Heart right ventricle (tissue), 16 donors: Measurements from ENCODE around the gene MAP7D3. TPM values are rescaled to one million over a fixed set of nuclear protein-coding genes. Genes with fewer than 3 reads are reported as not detected.

Experiments
- ATAC-seq, 8 donors: fragments of 200-7000 bp; cut with Tn5 transposase; one replicate each; pipeline ENCODE4 v1.9.1; 2020; ENCODE audit warnings: mild to moderate bottlenecking in 8 of 8, moderate library complexity in 8 of 8, moderate number of reproducible peaks in 1 of 8
- DNase-seq, 2 donors: peaks; one replicate each; pipeline ENCODE4 v3.0.0-alpha.2; 2020
- H3K27ac ChIP-seq, 10 donors: fragments of 200-600 bp; sonication (generic) in 2 of 10; one replicate each; pipeline versions ENCODE4 v1.5.0 to v1.8.0; 2020 to 2022; ENCODE audit warnings: mild to moderate bottlenecking in 3 of 10
- H3K27me3 ChIP-seq, 7 donors: fragments of 200-600 bp; one replicate each; pipeline ENCODE4 v1.8.0; 2021 to 2022; ENCODE audit warnings: mild to moderate bottlenecking in 2 of 7
- H3K36me3 ChIP-seq, 9 donors: fragments of 200-600 bp; sonication (generic) in 1 of 9; one replicate each; pipeline versions ENCODE4 v1.5.0 to v1.8.0; 2020 to 2022; ENCODE audit warnings: mild to moderate bottlenecking in 2 of 9
- H3K4me1 ChIP-seq, 9 donors: fragments of 200-600 bp; sonication (generic) in 1 of 9; one replicate each; pipeline versions ENCODE4 v1.5.0 to v1.8.0; 2020 to 2022; ENCODE audit warnings: mild to moderate bottlenecking in 4 of 9
- H3K4me3 ChIP-seq, 10 donors: fragments of 200-600 bp; sonication (generic) in 2 of 10; one replicate each; pipeline versions ENCODE4 v1.5.0 to v1.8.0; 2020 to 2022; ENCODE audit warnings: mild to moderate bottlenecking in 7 of 10, moderate library complexity in 2 of 10
- H3K9me3 ChIP-seq, 11 donors: fragments of 200-600 bp in 10 of 11; sonication (generic) in 2 of 11; one replicate each; pipeline versions ENCODE4 v1.5.0 to v1.8.0; 2013 to 2022; ENCODE audit warnings: mild to moderate bottlenecking in 2 of 11, control low read depth in 1 of 11, moderate library complexity in 1 of 11
- CTCF ChIP-seq, 9 donors: fragments of 200-600 bp; sonication (generic) in 2 of 9; IDR thresholded peaks; one replicate each; pipeline versions ENCODE4 v1.5.0 to v1.8.0; 2021 to 2022; ENCODE audit warnings: antibody characterized with exemption in 9 of 9, mild to moderate bottlenecking in 5 of 9, moderate library complexity in 1 of 9
- WGBS, 2 donors: extraction: QIAGEN DNeasy Blood & Tissue Kit; methylation state at CpG; one replicate each; pipeline ENCODE4 v1.1.7; 2013; ENCODE audit warnings: inconsistent platforms in 1 of 2; 5-methylcytosine and 5-hydroxymethylcytosine counted together
- intact Hi-C, 10 donors: fragments of 100-400 bp; cut with DNase I; formaldehyde crosslinking; loops; one replicate each; pipeline versions ENCODE4 v1.11.1 to v1.14.2; 2022
- polyA plus RNA-seq, 2 donors: library from polyadenylated mRNA; stranded (reverse); fragments of 200-250 nt; gene quantifications; one replicate each; pipeline ENCODE4 v1.2.3, GENCODE V29; 2013
- total RNA-seq, 10 donors: library from RNA; stranded (reverse); fragmentation: NEBNext Ultra II Directional in 3 of 10; extraction: Animal tissue kit (Norgen Biotek cat#: 25700) in 3 of 10; gene quantifications; one replicate each; pipeline versions ENCODE4 v1.2.1 to v1.2.4, GENCODE V29; 2021 to 2023
- donor health status: Arrhythmogenic right ventricular cardiomyopathy.
- donor health status: ischemic (EF 13 %, LVEDD 7.1; RV severe dilation, severe dysfunction).
- donor health status: healthy with polysubstance abuse.
- donor health status: DM: no; HTN: yes; CAD: no.
- donor health status: DM: no; HTN: no; CAD: no.
- donor health status: ischemic (EF 25% LVEDD 6.9; RV normal size, moderate dysfunction).
- donor health status: ischemic (EF 25% LVEDD 5.7; RV mildly dilated, moderate dysfunction).
- donor health status: healthy.
- donor health status: DM: yes; HTN: yes; CAD: no.
- donor health status: Ischemic cardiomyopathy.
- donor health status: ischemic (EF 35%, LVEDD 5.7; RV mildly dilated, moderate dysfunction).
- donor health status: nonischemic (EF 11% LVEDD 7.7; RV severe dilation, severe dysfunction).
- donor health status: DM: yes; HTN: yes; CAD: no.
- donor health status: PGD.
- donor health status: ischemic (EF 29% LVEDD 5.4; RV normal size, mild dysfunction).
- donor health status: nonischemic (EF 23%, LVEDD 6.1; RV moderate dilation, normal function).

MAP7D3 gene
- total and polyA plus RNA-seq, 12 donors: 8.1 to 16.2 (median 14.0) TPM

GRCh38 chrX:136259543-136259942 is 8.3 kb upstream of the MAP7D3 start:
- peak overlapping the region in 8 of 10 donors; percentile 16 to 62 (median 55) for H3K27ac ChIP-seq
- peaks cover 0 to 27% (median 6%) of the 10 kb centered on the region in 9 donors for H3K4me1 ChIP-seq
- no peak for DNase-seq
- WGBS, 2 donors: 26 to 49% methylated on average over 4 of the region's 4 CpGs
- no peaks in the 10 kb centered on the region for H3K9me3 ChIP-seq
- H3K27me3 ChIP-seq: peaks cover 0 to 8% (median 0%) of the 10 kb centered on the region in 7 donors
- TF ChIP-seq CTCF (IDR thresholded peaks at IDR 0.05): no peak
- no peak overlapping the region for H3K4me3 ChIP-seq
- no peaks in the 10 kb centered on the region for H3K36me3 ChIP-seq
- intact Hi-C loops: loop anchor here in 1 of 10 donors (10.0 kb wide), 1 partner anchor 235 kb away; the partner anchor contains the start of gene HTATSF1
- ATAC-seq: peak in 6 of 8 donors; percentile 47 to 81 (median 72)

- no peaks in the 10 kb centered on the region for H3K36me3 ChIP-seq
- H3K27me3 ChIP-seq: peaks cover 0 to 3% (median 0%) of the 10 kb centered on the region in 7 donors
- WGBS, 2 donors: 70 to 92% methylated on average over 1 of the region's 1 CpG
- peaks cover 0 to 27% (median 6%) of the 10 kb centered on the region in 9 donors for H3K4me1 ChIP-seq
- H3K9me3 ChIP-seq: no peaks in the 10 kb centered on the region
- no peak for TF ChIP-seq CTCF (IDR thresholded peaks at IDR 0.05)
- H3K27ac ChIP-seq: peak overlapping the region in 5 of 10 donors; percentile 39 to 62 (median 58)
- ATAC-seq (no peak), DNase-seq (no peak)
- intact Hi-C loops: loop anchor here in 1 of 10 donors (10.0 kb wide), 1 partner anchor 236 kb away; the partner anchor contains the start of gene HTATSF1
- H3K4me3 ChIP-seq: no peak overlapping the region
Observed at GRCh38 chrX:136258951-136259350, 7.8 kb upstream of the MAP7D3 start.

GRCh38 chrX:136256026-136256425 is 4.8 kb upstream of the MAP7D3 start:
- ATAC-seq: peak in 3 of 8 donors; percentile 13 to 34 (median 15)
- intact Hi-C loops: loop anchor here in 1 of 10 donors (10.0 kb wide), 1 partner anchor 239 kb away; the partner anchor contains the start of gene HTATSF1

GRCh38 chrX:136255541-136255940 is 4.3 kb upstream of the MAP7D3 start:
- DNase-seq (no peak), ATAC-seq (peak in 6 of 8 donors; percentile 19 to 66 (median 55))
- Histone ChIP-seq H3K9me3 (no peaks in the 10 kb centered on the region), H3K4me1 (peaks cover 0 to 13% (median 10%) of the 10 kb centered on the region in 9 donors), H3K4me3 (no peak overlapping the region), H3K27me3 (peaks cover 0 to 3% (median 0%) of the 10 kb centered on the region in 7 donors), H3K36me3 (no peaks in the 10 kb centered on the region), H3K27ac (peak overlapping the region in 7 of 10 donors; percentile 45 to 76 (median 64))
- intact Hi-C loops: loop anchor here in 1 of 10 donors (10.0 kb wide), 1 partner anchor 239 kb away; the partner anchor contains the start of gene HTATSF1
- no peak for TF ChIP-seq CTCF (IDR thresholded peaks at IDR 0.05)
- WGBS, 2 donors: 53 to 70% methylated on average over 5 of the region's 5 CpGs

More at GRCh38 chrX:136256026-136256425, 4.8 kb upstream of the MAP7D3 start:
- TF ChIP-seq CTCF (IDR thresholded peaks at IDR 0.05): no peak
- Histone ChIP-seq H3K36me3 (no peaks in the 10 kb centered on the region), H3K27me3 (no peaks in the 10 kb centered on the region), H3K4me1 (peaks cover 0 to 15% (median 11%) of the 10 kb centered on the region in 9 donors), H3K9me3 (no peaks in the 10 kb centered on the region), H3K27ac (peak overlapping the region in 8 of 10 donors; percentile 15 to 76 (median 64)), H3K4me3 (peak overlapping the region in 1 of 10 donors; percentile 7)
- DNase-seq: no peak
- 33 to 53% methylated on average over 7 of the region's 7 CpGs for WGBS, 2 donors
